Hepatocyte (in vitro differentiated cells): ENCODE measurements around the gene RIMKLA.

Experiments used
- CTCF ChIP-seq: fragments of 200-600 bp; sonication (generic); IDR thresholded peaks from 2 replicates; pipeline ENCODE4 v1.5.1; 2016; ENCODE audit warnings: antibody characterized with exemption, mild to moderate bottlenecking; ENCODE audit not compliant: poor library complexity
- EZH2phosphoT487 ChIP-seq: fragments of 200-600 bp; sonication (generic); IDR thresholded peaks from one replicate; pipeline ENCODE4 v1.6.1; 2018; ENCODE audit warnings: antibody characterized with exemption, mild to moderate bottlenecking, low read depth, moderate library complexity; ENCODE audit not compliant: unreplicated experiment, severe bottlenecking

GRCh38 chr1:42379794-42380585, 602 bp upstream of the RIMKLA start:
- TF ChIP-seq EZH2phosphoT487, result no peak
- TF ChIP-seq CTCF, result no peak
